NCI-H187 (cell line): ENCODE data around the gene RBM18.

Experiments
- DNase-seq, 2 experiments: peaks; one replicate each; lab custom pipeline; 2025; lab: John Stamatoyannopoulos, UW

The RBM18 gene

DNA sequence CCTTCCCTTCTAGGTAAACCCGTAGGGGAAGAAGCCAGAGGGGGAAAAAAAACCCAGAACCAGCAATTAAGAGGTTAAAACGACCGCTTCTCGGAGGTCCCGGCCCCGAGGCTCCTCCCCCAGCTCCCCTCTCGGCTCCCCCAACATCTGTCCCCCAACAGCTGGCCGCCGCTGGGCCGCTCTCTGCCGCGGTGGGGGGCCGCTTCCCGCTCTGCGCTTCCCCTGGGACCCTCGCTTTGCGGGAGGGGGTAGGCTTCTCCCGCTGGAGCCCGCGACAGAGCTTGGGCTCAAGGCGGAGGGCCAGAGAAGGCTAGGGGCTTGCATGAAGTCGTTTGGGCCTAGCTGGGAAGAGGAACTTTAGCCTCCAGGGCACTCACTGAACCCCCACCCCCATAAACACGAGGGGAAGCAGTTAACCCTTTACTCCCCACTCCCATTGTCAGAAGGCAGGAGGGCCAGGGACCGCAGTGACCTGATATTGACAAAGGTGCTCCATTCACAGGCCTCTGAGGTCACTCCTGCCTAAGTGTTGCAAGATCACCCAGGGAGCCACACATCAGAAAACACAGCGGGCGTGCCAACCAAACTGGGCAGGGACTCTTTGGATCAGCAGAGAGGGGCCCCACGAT is 43.3 kb downstream of the RBM18 start:
- DNase-seq: no peak

DNA sequence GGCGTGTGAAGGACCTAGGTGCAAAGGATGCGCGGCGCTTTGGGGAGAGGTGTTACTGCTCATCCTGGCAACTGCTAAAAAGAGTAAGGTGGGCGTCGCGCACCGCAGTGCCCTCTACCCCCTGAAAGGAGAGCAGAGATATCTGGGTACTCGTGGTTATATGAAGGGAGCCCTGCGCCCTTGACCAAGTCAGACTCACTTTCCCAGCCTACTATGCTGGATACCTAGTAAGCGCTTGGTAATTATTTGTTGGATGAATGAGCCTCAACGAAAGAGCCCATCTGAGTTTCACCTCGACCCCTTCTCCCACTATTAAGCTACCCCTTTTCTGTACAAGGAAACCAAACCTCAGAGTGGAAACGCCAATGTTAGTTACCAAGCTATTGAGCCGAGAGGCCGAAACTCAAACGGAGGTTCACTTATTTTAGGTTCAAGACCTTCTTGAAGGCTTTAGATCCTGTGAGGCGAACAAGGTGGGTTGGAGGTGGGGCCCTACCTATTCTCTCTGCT is 43.9 kb downstream of the RBM18 start:
- DNase-seq: no peak

- DNase-seq: no peak
Measured at GRCh38 chr9:122219856-122220672, 44.6 kb downstream of the RBM18 start.

DNA sequence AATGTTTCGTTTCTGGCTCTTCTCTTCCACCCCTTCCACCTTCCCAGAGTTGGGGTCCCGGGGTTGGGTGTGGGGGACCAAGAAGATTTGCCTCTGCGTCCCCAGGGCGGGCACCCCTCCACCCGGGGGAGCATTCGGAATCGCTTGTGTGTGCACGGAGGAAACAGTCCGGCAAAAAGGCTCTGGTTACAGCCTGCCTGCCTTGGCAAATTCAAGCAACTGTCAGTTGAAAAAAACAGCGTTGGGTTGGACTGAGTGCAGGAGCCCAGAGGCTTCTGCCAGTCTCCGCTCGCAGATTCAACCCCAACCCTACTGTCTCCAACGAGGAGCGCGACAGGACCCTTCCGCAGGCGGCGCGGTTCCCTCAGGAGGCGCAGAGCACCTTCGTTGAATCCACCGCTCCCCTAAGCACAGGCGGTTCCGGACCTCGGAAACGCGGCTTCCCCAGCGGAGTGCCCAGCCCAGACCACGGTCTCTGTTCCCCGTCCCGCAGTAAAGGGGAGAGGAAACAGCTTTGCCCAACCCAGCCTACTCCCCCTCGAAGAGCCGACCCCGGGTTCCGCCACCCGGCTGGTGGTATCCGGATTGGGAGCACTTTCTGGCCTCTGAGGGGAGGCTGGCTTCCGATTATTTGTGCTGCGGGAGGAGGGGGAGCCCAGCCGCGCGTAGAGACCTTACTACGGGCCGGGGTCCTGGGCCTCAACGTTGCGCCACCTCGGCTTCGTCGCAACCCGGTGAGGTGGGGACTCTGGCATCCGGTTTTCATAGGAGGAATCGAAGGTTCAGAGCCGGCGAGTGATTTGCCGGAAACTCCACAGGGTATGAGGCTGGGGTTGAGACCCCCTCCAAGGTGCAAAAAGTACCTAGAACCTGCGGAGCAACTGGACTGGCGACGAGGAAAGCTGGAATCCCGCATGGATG is 45.4 kb downstream of the RBM18 start:
- DNase-seq: no peak

- DNase-seq: no peak
Measured at GRCh38 chr9:122218071-122218934, 46.3 kb downstream of the RBM18 start.

- DNase-seq: no peak
Measured at GRCh38 chr9:122217640-122218039, 47.0 kb downstream of the RBM18 start.

DNA sequence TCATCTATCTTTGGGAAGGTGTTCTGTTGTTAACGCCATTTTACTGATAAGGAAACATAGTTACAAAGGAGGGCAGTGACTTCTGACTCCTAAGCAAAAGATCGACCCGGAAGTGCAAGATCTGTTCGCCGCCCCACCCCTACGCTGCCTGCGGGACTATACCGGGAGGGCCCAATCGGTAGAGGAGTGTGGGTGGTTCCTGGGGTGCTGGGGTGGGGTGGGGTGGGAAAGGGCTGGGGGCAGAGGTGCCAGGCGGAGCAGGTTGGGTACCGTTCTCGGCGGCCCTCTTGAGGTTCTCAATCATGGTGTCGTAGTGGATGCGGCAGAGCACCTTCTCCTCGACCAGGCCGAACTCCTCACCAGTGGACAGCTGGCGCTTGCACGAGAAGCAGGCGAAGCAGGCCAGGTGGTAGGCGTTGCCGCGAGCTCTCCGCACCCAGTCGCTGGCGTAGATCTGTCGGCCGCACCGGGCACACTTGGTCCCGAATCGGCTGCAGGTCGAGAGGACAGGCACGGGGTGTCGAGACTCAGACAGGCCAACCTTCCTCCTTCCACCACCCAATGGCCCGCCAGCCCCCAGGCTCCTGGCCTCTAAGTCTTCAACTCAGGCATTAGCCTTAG is 47.7 kb downstream of the RBM18 start:
- no peak for DNase-seq

DNA sequence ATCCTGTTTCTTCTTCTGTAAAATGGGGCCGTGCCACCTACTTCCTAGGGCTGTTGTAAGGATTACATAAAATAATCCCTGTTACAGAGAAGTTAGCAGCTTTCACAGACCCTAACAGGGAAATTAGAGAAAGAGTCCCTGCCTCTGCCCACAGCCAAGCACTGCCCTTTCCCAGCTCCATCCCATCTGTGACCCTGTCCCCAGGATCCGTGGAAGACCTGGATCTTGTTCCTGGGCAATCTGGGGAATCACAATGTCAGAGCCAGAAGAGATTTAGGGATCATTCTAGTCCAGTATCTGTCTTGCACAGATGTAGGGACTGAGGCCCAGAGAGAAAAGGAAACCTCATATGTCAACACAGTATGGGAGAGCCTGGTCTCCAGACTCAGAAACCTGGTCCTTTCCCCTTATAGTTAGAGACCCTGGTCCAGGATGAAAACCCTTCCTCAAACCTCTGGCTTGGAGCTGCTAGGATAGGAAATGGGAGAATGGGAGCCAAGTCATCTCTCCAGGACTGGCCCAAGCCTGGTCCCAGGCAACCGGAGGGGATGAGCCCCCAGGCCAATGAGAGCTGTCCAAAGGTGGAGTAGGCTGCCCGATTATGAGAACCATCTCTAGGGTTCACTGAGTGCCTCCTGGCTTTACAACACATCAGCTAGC is 48.4 kb downstream of the RBM18 start:
- no peak for DNase-seq

- no peak for DNase-seq
Measured at GRCh38 chr9:122215663-122216062, 49.0 kb downstream of the RBM18 start.

DNA sequence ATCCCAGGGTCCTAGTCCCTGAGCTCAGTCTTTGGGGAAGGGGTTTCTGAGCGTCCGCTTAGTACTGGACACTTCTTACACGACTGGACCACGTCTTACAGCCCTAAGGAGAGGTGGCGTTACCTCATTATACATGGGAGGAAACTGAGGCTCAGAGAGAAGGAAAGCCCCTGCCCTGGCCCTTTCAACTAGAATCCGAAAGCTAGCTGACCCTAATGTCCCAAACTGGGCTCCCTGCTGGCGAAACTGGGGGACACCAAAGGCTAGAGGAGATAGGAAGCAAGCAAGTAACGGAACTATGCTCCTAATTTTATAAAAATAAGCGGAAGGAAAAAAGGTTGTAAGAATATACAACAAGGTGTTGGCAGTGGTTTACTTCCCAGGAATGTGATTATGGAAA is 50.1 kb downstream of the RBM18 start:
- DNase-seq: no peak

DNA sequence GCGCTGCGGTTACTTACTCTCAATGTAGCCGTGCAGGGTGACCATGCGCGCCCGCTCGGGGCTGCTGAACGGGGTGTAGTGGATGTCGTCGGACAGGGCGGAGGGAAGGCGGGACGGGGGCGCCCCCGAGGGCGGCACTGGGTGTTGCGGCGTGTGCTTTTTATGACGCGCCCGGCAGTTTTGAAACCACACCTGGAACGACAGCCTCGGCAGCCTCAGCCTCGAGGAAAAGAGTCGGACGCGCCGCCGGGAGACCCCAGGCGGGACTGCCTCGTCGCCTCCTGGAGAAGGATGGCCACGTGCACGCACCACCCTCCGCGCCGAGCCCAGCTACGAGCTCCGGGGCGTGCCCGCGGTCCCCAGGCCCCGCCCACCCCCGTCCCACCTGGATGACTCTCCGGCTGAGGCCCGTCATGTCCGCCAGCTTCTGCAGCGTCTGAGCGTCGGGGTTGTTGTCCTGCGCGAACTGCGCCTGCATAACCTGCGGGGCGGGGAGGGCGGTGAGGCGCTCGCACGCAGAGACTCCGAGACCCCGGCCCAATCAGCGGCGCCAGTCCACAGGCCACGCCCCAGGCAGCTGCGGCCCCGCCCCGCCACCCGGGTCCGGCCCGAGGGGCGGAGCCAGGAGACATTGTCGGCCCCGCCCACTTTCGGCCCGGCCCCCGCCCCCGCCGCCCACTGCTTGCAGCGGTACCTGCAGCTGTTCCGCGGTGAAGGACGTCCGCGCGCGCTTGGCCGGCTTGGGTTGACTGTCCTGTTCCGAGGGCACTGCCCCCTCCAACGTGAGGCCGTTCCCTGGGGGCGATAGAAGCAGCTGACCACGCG is 50.8 kb downstream of the RBM18 start:
- peak; percentile 69 to 83 for DNase-seq

GRCh38 chr9:122213102-122213588 is 51.5 kb downstream of the RBM18 start:
- no peak for DNase-seq

GRCh38 chr9:122212473-122213004 is 52.1 kb downstream of the RBM18 start:
- no peak for DNase-seq

DNA sequence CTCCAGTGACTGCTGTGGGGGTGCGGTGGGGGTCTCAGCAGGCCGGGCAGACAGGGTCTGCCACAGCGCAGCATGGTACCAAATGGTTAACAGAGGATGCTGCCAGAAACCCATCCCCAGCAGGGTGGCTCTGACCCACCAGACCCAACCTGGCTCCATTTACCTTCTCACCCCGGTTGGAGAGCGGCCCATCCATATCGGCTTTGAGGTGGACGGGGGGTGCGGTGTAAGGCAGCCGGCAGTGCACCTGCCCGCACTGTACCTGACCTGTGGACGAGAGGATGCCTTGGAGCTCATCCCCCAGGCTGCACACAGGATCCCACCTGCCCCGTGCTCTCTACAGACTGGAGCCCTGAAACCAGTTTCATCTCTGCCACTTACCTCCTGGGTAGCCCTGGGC is 55.2 kb downstream of the RBM18 start:
- DNase-seq: no peak

DNA sequence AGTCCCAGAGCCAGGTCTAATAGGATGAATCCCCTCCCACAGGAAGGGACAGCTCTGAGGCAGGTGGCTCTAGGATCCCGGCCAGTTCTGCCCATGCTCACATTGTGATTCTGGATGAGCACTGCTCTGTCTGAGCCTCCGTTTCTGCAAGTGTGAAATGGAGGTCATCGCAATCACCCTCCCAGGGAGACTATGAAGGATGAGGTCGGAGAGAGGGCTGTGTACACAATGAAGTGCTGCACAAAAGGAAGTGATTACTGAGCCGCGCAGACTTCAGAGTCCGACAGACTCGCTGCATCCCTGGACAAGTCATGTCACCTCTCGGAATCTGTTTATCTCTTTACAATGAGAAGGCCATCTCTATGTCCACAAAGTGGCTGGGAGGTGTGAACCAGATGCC is 57.5 kb downstream of the RBM18 start:
- DNase-seq: no peak

DNA sequence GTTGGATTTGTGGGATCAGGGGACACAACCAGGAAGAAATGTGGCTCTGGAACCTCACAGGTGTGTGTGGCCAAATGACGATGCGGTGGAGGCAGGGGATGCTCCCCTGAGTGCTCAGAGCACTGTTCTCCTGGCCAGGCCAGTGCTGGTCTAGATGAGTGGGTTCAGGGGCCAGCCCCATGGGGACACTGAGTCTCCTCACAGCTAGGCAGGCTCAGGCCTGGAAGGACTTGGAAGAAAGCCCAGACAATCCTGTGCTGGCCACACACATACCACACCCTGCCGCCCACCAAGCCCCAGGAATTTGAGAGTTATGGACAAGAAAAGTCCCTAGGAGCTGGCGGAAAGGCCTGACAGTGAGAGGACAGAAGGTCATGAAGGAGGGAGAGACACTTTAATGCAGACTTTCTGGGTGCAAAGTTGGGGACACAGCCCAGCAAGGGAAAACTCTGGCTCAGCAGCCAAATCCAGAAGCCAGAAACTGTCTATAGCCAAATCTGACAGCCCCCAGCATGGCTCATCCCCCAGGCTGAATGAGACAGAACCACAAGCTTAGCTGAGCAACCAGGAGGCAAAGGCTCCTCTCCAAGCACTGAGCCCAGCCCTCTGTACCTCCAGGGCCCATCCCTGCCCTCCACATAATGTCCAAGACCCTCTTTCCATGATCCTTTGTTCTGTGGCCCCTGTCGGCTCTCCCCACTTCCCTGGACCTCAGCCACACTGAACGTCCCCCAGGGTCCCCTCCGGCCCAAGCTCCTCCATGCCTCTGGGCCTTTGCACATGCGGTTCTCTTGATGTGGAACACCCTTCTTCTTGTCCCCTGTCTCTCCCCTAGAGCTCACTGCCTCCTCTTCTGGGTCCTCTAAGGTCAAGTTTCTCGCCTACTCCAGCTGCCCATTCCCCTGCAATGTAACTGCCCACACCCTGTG is 58.3 kb downstream of the RBM18 start:
- DNase-seq: no peak

- DNase-seq: no peak
Measured at GRCh38 chr9:122205176-122205575, 59.5 kb downstream of the RBM18 start.

- DNase-seq: no peak
Measured at GRCh38 chr9:122204491-122204890, 60.1 kb downstream of the RBM18 start.
